ENCODE results near the gene ARHGEF7. TPM values are rescaled to one million over a fixed set of nuclear protein-coding genes. Genes with fewer than 3 reads are reported as not detected.
"Not testable (repeated sequence)": the region's sequence is repeated elsewhere in the genome, so short reads cannot be mapped to it uniquely, and the experiment has no call there.

ARHGEF7 gene
- total RNA-seq, 1 experiment from 2014 or later = 16.0 TPM

- no peak for DNase-seq (ENCODE audit: low read depth)
Measured at GRCh38 chr13:111171112-111171511, 56.0 kb downstream of the ARHGEF7 start.

- DNase-seq (ENCODE audit: low read depth) = no peak
Measured at GRCh38 chr13:111171629-111172028, 56.5 kb downstream of the ARHGEF7 start.

- DNase-seq (ENCODE audit: low read depth) = no peak
Measured at GRCh38 chr13:111174377-111175114, 59.4 kb downstream of the ARHGEF7 start.

GRCh38 chr13:111175372-111175771 is 60.3 kb downstream of the ARHGEF7 start:
- DNase-seq (ENCODE audit: low read depth) = no peak

- DNase-seq (ENCODE audit: low read depth) = no peak
Measured at GRCh38 chr13:111175935-111176334, 60.8 kb downstream of the ARHGEF7 start.

GRCh38 chr13:111176421-111176820 is 61.3 kb downstream of the ARHGEF7 start:
- no peak for DNase-seq (ENCODE audit: low read depth)

- DNase-seq (ENCODE audit: low read depth) = peak; percentile 12
Measured at GRCh38 chr13:111177081-111177711, 62.1 kb downstream of the ARHGEF7 start.

- DNase-seq (ENCODE audit: low read depth) = no peak
Measured at GRCh38 chr13:111177921-111178320, 62.8 kb downstream of the ARHGEF7 start.

GRCh38 chr13:111178402-111178801 is 63.3 kb downstream of the ARHGEF7 start:
- DNase-seq (ENCODE audit: low read depth) = no peak

- no peak for DNase-seq (ENCODE audit: low read depth)
Measured at GRCh38 chr13:111179908-111180760, 65.0 kb downstream of the ARHGEF7 start.

- DNase-seq (ENCODE audit: low read depth) = no peak
Measured at GRCh38 chr13:111181977-111182376, 66.9 kb downstream of the ARHGEF7 start.

- no peak for DNase-seq (ENCODE audit: low read depth)
Measured at GRCh38 chr13:111183087-111183645, 68.1 kb downstream of the ARHGEF7 start.

GRCh38 chr13:111183959-111184358 is 68.8 kb downstream of the ARHGEF7 start:
- no peak for DNase-seq (ENCODE audit: low read depth)

GRCh38 chr13:111184458-111185401 is 69.6 kb downstream of the ARHGEF7 start:
- no peak for DNase-seq (ENCODE audit: low read depth)

- DNase-seq (ENCODE audit: low read depth) = no peak
Measured at GRCh38 chr13:111186305-111186935, 71.3 kb downstream of the ARHGEF7 start.

GRCh38 chr13:111187960-111188541 is 72.9 kb downstream of the ARHGEF7 start:
- no peak for DNase-seq (ENCODE audit: low read depth)

- DNase-seq (ENCODE audit: low read depth) = not testable (repeated sequence)
Measured at GRCh38 chr13:111189064-111189505, 74.0 kb downstream of the ARHGEF7 start.

GRCh38 chr13:111189516-111189915 is 74.4 kb downstream of the ARHGEF7 start:
- DNase-seq (ENCODE audit: low read depth) = not testable (repeated sequence)

- DNase-seq (ENCODE audit: low read depth) = not testable (repeated sequence)
Measured at GRCh38 chr13:111193223-111193622, 78.1 kb downstream of the ARHGEF7 start.

- DNase-seq (ENCODE audit: low read depth) = peak; percentile 76
Measured at GRCh38 chr13:111194651-111195050, 79.5 kb downstream of the ARHGEF7 start.

Measured in RPMI7951 (cell line).